ENCODE measurements around the gene UBAP1L. TPM values are rescaled to one million over a fixed set of nuclear protein-coding genes. Genes with fewer than 3 reads are reported as not detected.
"Not testable (repeated sequence)": the region's sequence is repeated elsewhere in the genome, so short reads cannot be mapped to it uniquely, and the experiment has no call there.

The UBAP1L gene
- total and polyA plus RNA-seq, 12 donors = 0.65 to 5.3 (median 1.6) TPM

DNA sequence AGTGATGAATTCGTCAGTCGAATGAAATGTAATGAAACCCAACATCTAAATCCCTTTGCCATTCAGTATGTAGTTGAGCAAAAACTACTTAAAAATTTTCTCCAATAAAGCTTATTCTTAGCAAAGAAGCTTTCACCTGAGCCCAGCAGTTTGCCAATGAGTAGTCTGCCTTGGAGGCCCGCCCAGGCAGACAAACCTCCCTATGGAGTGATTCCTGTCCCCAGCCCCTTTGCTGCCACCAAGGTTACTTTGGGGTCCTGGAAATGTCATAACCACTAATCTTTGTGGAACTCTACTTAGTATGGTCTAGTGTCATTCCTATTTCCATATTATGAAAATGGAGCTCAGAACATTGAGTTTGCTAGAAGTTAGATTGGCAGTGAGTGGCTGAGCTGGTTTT is 12.1 kb downstream of the UBAP1L start:
- Histone ChIP-seq H3K9me3 (no peaks in the 10 kb centered on the region), H3K4me3 (no peak overlapping the region), H3K27me3 (no peaks in the 10 kb centered on the region), H3K4me1 (peaks cover 0 to 7% (median 0%) of the 10 kb centered on the region in 9 donors), H3K27ac (no peak overlapping the region), H3K36me3 (peaks cover 0 to 84% (median 18%) of the 10 kb centered on the region in 9 donors)
- WGBS, 2 donors = 94 to 98% methylated on average over 3 of the region's 3 CpGs
- ATAC-seq = no peak
- TF ChIP-seq, protein P1, sequence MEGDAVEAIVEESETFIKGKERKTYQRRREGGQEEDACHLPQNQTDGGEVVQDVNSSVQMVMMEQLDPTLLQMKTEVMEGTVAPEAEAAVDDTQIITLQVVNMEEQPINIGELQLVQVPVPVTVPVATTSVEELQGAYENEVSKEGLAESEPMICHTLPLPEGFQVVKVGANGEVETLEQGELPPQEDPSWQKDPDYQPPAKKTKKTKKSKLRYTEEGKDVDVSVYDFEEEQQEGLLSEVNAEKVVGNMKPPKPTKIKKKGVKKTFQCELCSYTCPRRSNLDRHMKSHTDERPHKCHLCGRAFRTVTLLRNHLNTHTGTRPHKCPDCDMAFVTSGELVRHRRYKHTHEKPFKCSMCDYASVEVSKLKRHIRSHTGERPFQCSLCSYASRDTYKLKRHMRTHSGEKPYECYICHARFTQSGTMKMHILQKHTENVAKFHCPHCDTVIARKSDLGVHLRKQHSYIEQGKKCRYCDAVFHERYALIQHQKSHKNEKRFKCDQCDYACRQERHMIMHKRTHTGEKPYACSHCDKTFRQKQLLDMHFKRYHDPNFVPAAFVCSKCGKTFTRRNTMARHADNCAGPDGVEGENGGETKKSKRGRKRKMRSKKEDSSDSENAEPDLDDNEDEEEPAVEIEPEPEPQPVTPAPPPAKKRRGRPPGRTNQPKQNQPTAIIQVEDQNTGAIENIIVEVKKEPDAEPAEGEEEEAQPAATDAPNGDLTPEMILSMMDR (IDR thresholded peaks at IDR 0.05) = no peak
- no peak for DNase-seq
- intact Hi-C loops (cut with DNase I) = loop anchor here in 6 of 10 donors (5.0 to 10.0 kb wide), 3 partner anchors 48 to 71 kb away; no protein-coding TSS in a partner anchor

DNA sequence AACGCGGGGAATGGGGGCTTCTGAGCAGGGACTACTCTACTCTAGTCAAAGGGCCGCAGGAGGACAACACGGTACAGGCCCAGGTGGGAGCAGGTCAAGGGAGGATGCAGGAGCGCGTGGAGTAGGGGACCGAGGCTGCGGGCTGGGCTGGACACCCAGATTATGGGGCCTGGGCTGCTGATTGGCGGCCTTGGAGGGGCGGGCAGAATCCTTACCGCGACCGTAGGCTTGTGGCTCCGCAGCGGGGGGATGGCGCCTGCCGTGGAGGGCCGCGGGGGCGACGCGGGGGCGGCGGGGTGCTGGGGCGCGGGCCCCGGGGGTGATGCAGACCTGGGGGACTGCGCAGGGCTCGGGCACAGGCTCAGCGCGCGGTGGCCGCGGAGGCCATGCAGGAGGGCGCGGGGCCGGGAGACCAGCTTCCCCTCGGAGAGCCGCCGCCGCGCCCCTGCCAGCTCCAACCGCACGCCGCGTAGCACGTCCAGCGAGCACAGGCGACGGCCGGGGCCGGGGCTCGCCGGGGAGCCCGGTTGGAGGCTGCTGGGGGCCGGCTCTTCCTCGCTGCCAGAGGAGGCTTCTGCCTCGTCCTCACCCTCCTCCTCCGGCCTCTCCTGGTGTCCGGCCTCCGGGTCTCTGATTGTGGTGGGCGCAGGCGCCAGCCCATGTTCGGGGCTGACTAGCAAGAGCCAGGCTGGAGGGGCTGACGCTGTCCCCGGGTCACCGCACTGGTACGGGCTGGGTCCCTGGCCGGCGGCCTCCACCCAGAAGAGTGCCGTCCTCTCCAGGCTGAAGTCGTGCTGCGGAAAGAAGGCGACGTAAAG is 12.9 kb downstream of the UBAP1L start:
- no peaks in the 10 kb centered on the region for H3K9me3 ChIP-seq
- TF ChIP-seq, protein P1 (IDR thresholded peaks at IDR 0.05) = no peak
- intact Hi-C loops (cut with DNase I) = loop anchor here in 9 of 10 donors (1.0 to 10.0 kb wide), 6 partner anchors 47 to 70 kb away; no protein-coding TSS in a partner anchor
- 59 to 70% methylated on average over 67 to 75 of the region's 75 CpGs for WGBS, 2 donors
- H3K4me3 ChIP-seq = no peak overlapping the region
- peaks cover 0 to 86% (median 18%) of the 10 kb centered on the region in 9 donors for H3K36me3 ChIP-seq
- H3K27me3 ChIP-seq = no peaks in the 10 kb centered on the region
- no peak overlapping the region for H3K27ac ChIP-seq
- ATAC-seq (peak in 7 of 8 donors; percentile 6 to 36 (median 20)), DNase-seq (no peak)
- peaks cover 0 to 7% (median 0%) of the 10 kb centered on the region in 9 donors for H3K4me1 ChIP-seq

DNA sequence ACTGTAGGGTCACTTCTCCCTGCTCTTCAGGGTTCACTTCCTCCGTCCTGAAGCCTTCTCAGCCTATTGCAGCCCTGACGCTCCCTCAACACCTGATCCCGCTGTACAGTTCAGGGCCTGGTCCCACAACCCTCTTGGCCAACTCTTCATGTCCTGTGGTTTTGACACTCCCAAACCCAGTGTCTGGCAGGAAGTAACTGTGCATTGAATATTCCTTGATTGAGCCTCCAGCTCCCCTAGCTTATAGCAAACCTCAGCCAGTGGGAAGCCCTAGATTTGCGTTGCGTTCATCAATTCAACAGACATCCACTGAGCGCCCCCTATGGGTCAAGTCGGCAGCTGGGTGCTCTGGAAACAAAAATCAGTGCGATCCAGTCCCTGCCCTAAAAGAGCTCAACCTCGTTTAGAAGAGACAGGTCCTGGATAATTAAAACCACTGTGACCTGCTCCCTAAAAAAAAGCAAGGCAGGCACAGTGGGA is 13.5 kb downstream of the UBAP1L start:
- 34 to 38% methylated on average over 9 of the region's 9 CpGs for WGBS, 2 donors
- Histone ChIP-seq H3K4me3 (no peak overlapping the region), H3K36me3 (peaks cover 0 to 90% (median 18%) of the 10 kb centered on the region in 9 donors), H3K9me3 (no peaks in the 10 kb centered on the region), H3K27me3 (no peaks in the 10 kb centered on the region), H3K27ac (no peak overlapping the region), H3K4me1 (peaks cover 0 to 7% (median 0%) of the 10 kb centered on the region in 9 donors)
- TF ChIP-seq, protein P1 (IDR thresholded peaks at IDR 0.05) = peak; percentile 59 to 83 (median 77)
- DNase-seq (peak; percentile 69 to 70), ATAC-seq (peak in 7 of 8 donors; percentile 37 to 69 (median 60))
- intact Hi-C loops (cut with DNase I) = loop anchor here in 9 of 10 donors (1.0 to 10.0 kb wide), 6 partner anchors 47 to 69 kb away; no protein-coding TSS in a partner anchor

DNA sequence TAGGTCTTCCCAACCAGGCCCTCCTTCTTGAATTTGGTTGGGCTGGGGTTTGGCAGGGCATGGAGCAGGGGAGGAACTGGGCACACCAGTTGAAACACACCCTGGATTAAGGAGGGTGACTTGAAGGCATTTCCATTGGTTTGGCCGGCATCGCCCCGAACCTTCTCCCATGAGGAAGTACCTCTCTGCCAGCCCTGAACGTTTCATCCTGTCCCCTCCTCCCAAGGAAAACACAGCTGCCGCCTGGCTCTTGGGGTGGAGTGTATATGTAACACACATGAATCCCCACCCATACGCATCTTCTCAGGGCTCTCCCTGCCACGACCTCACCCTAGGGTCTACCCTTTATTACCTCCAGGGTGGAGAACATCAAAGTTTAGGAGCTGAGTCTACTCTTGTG is 14.6 kb downstream of the UBAP1L start:
- DNase-seq (no peak), ATAC-seq (no peak)
- Histone ChIP-seq H3K36me3 (peaks cover 0 to 83% (median 14%) of the 10 kb centered on the region in 9 donors), H3K4me1 (peaks cover 0 to 7% (median 0%) of the 10 kb centered on the region in 9 donors), H3K9me3 (no peaks in the 10 kb centered on the region), H3K27me3 (no peaks in the 10 kb centered on the region), H3K4me3 (no peak overlapping the region), H3K27ac (no peak overlapping the region)
- intact Hi-C loops (cut with DNase I) = loop anchor here in 8 of 10 donors (2.0 to 10.0 kb wide), 5 partner anchors 46 to 68 kb away; no protein-coding TSS in a partner anchor
- TF ChIP-seq, protein P1 (IDR thresholded peaks at IDR 0.05) = no peak
- 87 to 94% methylated on average over 7 of the region's 7 CpGs for WGBS, 2 donors

DNA sequence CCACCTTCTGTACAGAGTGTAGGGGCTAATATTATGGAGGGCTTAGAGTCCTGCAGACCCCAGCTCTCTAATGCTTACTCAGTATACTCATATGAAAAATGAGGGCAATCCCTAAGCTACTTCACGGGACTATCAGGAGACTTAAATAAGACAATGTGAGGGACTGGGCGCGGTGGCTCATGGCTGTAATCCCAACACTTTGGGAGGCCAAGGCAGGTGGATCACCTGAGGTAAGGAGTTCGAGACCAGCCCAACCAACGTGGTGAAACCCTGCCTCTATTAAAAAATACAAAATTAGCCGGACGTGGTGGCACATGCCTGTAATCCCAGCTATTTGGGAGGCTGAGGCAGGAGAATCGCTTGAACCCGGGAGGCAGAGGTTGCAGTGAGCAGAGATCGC is 15.2 kb downstream of the UBAP1L start:
- not testable (repeated sequence) for H3K27me3 ChIP-seq, H3K4me3 ChIP-seq, DNase-seq, H3K27ac ChIP-seq, H3K9me3 ChIP-seq, ATAC-seq
- peaks cover 0 to 76% (median 9%) of the 10 kb centered on the region in 9 donors for H3K36me3 ChIP-seq
- H3K4me1 ChIP-seq = peaks cover 0 to 11% (median under 1%) of the 10 kb centered on the region in 9 donors
- intact Hi-C loops (cut with DNase I) = loop anchor here in 9 of 10 donors (2.0 to 10.0 kb wide), 6 partner anchors 42 to 68 kb away; no protein-coding TSS in a partner anchor
- 96 to 97% methylated on average over 10 of the region's 10 CpGs for WGBS, 2 donors
